CD14-positive monocyte (primary cell): ENCODE data around the gene RPTOR. TPM values are rescaled to one million over a fixed set of nuclear protein-coding genes. Genes with fewer than 3 reads are reported as not detected.

Experiments
- DNase-seq, 3 donors: peaks; one replicate each; pipeline ENCODE4 v3.0.0-alpha.2; 2011 to 2022
- H2AFZ ChIP-seq: 2 replicates; pipeline ENCODE4 v1.6.0; 2012; ENCODE audit warnings: mild to moderate bottlenecking, low read depth, low read length, inconsistent platforms; ENCODE audit not compliant: insufficient read depth, poor library complexity, severe bottlenecking
- H3K27ac ChIP-seq, 2 donors: 1 replicate in 1 of 2; 2 replicates in 1 of 2; pipeline ENCODE4 v1.5.1; 2012 to 2013; ENCODE audit warnings: low read length in 2 of 2, control low read depth in 1 of 2, inconsistent platforms in 1 of 2, low read depth in 1 of 2, mild to moderate bottlenecking in 1 of 2
- H3K27me3 ChIP-seq, 2 donors: one replicate each; pipeline versions ENCODE4 v1.6.0 to v1.6.1; 2011 to 2013; ENCODE audit warnings: low read length in 2 of 2; ENCODE audit not compliant: control insufficient read depth in 2 of 2, insufficient read depth in 2 of 2
- H3K36me3 ChIP-seq, 2 donors: replicated peaks in 1 of 2; 1 replicate in 1 of 2; 2 replicates in 1 of 2; pipeline versions ENCODE4 v1.5.1 to v1.6.1; 2012 to 2013; ENCODE audit warnings: low read length in 2 of 2, control low read depth in 1 of 2, inconsistent platforms in 1 of 2, mild to moderate bottlenecking in 1 of 2; ENCODE audit not compliant: insufficient read depth in 2 of 2, control insufficient read depth in 1 of 2
- H3K4me1 ChIP-seq, 2 donors: 1 replicate in 1 of 2; 2 replicates in 1 of 2; pipeline versions ENCODE4 v1.5.1 to v1.6.1; 2012 to 2013; ENCODE audit warnings: low read length in 2 of 2, control low read depth in 1 of 2, inconsistent platforms in 1 of 2, mild to moderate bottlenecking in 1 of 2, moderate library complexity in 1 of 2; ENCODE audit not compliant: insufficient read depth in 2 of 2, control insufficient read depth in 1 of 2
- H3K4me2 ChIP-seq: replicated peaks from 2 replicates; pipeline ENCODE3; 2012; ENCODE audit warnings: low read length, moderate library complexity, mild to moderate bottlenecking; ENCODE audit not compliant: poor library complexity, severe bottlenecking; ENCODE audit errors: extremely low read depth
- H3K4me3 ChIP-seq, 3 experiments: fragments of 200-600 bp in 1 of 3; sonication (generic) in 1 of 3; replicated peaks in 1 of 3; 1 replicate in 2 of 3; 2 replicates in 1 of 3; pipeline ENCODE4 v1.5.1; 2011 to 2013; ENCODE audit warnings: low read length in 3 of 3, mild to moderate bottlenecking in 3 of 3, control low read depth in 2 of 3, low read depth in 2 of 3, inconsistent platforms in 1 of 3, moderate library complexity in 1 of 3
- H3K79me2 ChIP-seq: 2 replicates; pipeline ENCODE4 v1.6.0; 2012; ENCODE audit warnings: mild to moderate bottlenecking, control low read depth, inconsistent platforms, low read length, moderate library complexity; ENCODE audit not compliant: insufficient read depth
- H3K9ac ChIP-seq: 2 replicates; pipeline ENCODE4 v1.6.0; 2017; ENCODE audit warnings: low read length, mild to moderate bottlenecking; ENCODE audit not compliant: insufficient read depth, poor library complexity, severe bottlenecking
- H3K9me3 ChIP-seq, 2 donors: replicated peaks in 1 of 2; 1 replicate in 1 of 2; 2 replicates in 1 of 2; pipeline versions ENCODE4 v1.5.1 to v1.6.1; 2012 to 2013; ENCODE audit warnings: low read length in 2 of 2, control low read depth in 1 of 2; ENCODE audit not compliant: control insufficient read depth in 1 of 2, insufficient read depth in 1 of 2
- H4K20me1 ChIP-seq: 2 replicates; pipeline ENCODE4 v1.6.0; 2012; ENCODE audit warnings: mild to moderate bottlenecking, low read length, control low read depth, moderate library complexity; ENCODE audit not compliant: insufficient read depth
- H3K27ac Mint-ChIP-seq, 7 donors: one replicate each; pipeline ENCODE4 v1.8.0; 2020; ENCODE audit warnings: mild to moderate bottlenecking in 7 of 7, mixed read lengths in 7 of 7, moderate library complexity in 6 of 7, inconsistent platforms in 2 of 7
- H3K27me3 Mint-ChIP-seq, 3 donors: one replicate each; pipeline ENCODE4 v1.8.0; 2021 to 2022; ENCODE audit warnings: low read depth in 3 of 3, mild to moderate bottlenecking in 3 of 3, mixed read lengths in 3 of 3, moderate library complexity in 3 of 3, inconsistent platforms in 1 of 3
- H3K36me3 Mint-ChIP-seq, 2 donors: one replicate each; pipeline ENCODE4 v1.8.0; 2020; ENCODE audit warnings: mixed read lengths in 2 of 2, inconsistent platforms in 1 of 2, mild to moderate bottlenecking in 1 of 2
- H3K4me1 Mint-ChIP-seq: one replicate; pipeline ENCODE4 v1.8.0; 2020; ENCODE audit warnings: mild to moderate bottlenecking, mixed read lengths
- H3K4me3 Mint-ChIP-seq, 2 donors: one replicate each; pipeline ENCODE4 v1.8.0; 2020; ENCODE audit warnings: mild to moderate bottlenecking in 2 of 2, mixed read lengths in 2 of 2, moderate library complexity in 1 of 2
- H3K9me3 Mint-ChIP-seq, 7 donors: one replicate each; pipeline ENCODE4 v1.8.0; 2020 to 2022; ENCODE audit warnings: mixed read lengths in 7 of 7, mild to moderate bottlenecking in 6 of 7, moderate library complexity in 6 of 7, inconsistent platforms in 2 of 7
- WGBS: methylation state at CpG from one replicate; pipeline ENCODE4 v1.1.5; 2013; ENCODE audit warnings: missing lambda C conversion rate; ENCODE audit not compliant: insufficient coverage; 5-methylcytosine and 5-hydroxymethylcytosine counted together
- intact Hi-C, 2 donors: fragments of 100-400 bp; cut with micrococcal nuclease; formaldehyde crosslinking; loops; one replicate each; pipeline versions ENCODE4 v1.15.0 to v1.15.1; 2023
- polyA plus RNA-seq, 3 donors: library from polyadenylated mRNA; depleted of rRNA in 1 of 3; unstranded in 2 of 3; stranded (reverse) in 1 of 3; fragments of 300-500 nt in 2 of 3; fragments of >200 nt in 1 of 3; fragmentation: Illumina TruSeq in 2 of 3; gene quantifications; 1 replicate in 2 of 3; 2 replicates in 1 of 3; pipeline ENCODE4 v1.2.3, GENCODE V29; 2012 to 2021
- TF ChIP-seq, protein P1 (sequence below): fragments of 200-600 bp; IDR thresholded peaks from one replicate; pipeline ENCODE4 v1.8.0; 2022; ENCODE audit warnings: antibody characterized with exemption, mild to moderate bottlenecking

Gene RPTOR
- polyA plus RNA-seq, 3 donors = 1.1 to 8.7 (median 2.6) TPM

DNA sequence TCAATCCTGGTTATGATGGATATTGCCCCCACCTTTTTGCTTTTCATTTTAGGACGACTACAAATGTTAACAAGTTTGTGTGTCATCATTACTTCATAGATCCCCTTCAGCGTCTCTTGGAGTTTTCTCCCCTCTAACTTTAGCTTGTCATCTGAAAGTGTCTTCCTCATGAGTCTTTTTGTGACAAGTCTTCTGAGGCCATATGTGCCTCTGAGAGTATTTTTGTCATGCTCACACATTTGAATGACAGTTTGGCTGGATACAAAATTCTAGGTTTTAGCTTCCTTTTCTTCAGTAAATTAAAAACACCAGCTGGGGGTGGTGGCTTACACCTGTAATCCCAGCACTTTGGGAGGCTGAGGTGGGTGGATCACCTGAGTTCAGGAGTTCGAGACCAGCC is 243.2 kb downstream of the RPTOR start:
- intact Hi-C loops = loop anchor here in 1 of 2 donors (10.0 kb wide), 1 partner anchor 63 kb away; no protein-coding TSS in a partner anchor
- Mint-ChIP-seq H3K4me1 (peaks cover 3% of the 10 kb centered on the region), H3K27me3 (peaks cover 0 to 2% (median 0%) of the 10 kb centered on the region in 3 donors), H3K4me3 (no peak overlapping the region), H3K9me3 (no peaks in the 10 kb centered on the region), H3K27ac (no peak overlapping the region), H3K36me3 (peaks cover 10 to 26% of the 10 kb centered on the region in 2 donors)
- Histone ChIP-seq H3K9me3 (no peaks in the 10 kb centered on the region), H3K4me3 (no peak overlapping the region), H3K27me3 (no peaks in the 10 kb centered on the region), H3K36me3 (peaks cover 8 to 10% of the 10 kb centered on the region in 2 donors), H3K27ac (no peak overlapping the region), H3K79me2 (no peaks in the 10 kb centered on the region), H3K9ac (no peak overlapping the region), H2AFZ (no peak overlapping the region), H3K4me2 (no peak overlapping the region), H3K4me1 (peaks cover 0 to 5% of the 10 kb centered on the region in 2 donors), H4K20me1 (peaks cover 3% of the 10 kb centered on the region)
- WGBS = no CpG with 5 or more reads among the region's 3 CpGs
- TF ChIP-seq, protein P1, sequence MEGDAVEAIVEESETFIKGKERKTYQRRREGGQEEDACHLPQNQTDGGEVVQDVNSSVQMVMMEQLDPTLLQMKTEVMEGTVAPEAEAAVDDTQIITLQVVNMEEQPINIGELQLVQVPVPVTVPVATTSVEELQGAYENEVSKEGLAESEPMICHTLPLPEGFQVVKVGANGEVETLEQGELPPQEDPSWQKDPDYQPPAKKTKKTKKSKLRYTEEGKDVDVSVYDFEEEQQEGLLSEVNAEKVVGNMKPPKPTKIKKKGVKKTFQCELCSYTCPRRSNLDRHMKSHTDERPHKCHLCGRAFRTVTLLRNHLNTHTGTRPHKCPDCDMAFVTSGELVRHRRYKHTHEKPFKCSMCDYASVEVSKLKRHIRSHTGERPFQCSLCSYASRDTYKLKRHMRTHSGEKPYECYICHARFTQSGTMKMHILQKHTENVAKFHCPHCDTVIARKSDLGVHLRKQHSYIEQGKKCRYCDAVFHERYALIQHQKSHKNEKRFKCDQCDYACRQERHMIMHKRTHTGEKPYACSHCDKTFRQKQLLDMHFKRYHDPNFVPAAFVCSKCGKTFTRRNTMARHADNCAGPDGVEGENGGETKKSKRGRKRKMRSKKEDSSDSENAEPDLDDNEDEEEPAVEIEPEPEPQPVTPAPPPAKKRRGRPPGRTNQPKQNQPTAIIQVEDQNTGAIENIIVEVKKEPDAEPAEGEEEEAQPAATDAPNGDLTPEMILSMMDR = no peak
- DNase-seq = no peak

DNA sequence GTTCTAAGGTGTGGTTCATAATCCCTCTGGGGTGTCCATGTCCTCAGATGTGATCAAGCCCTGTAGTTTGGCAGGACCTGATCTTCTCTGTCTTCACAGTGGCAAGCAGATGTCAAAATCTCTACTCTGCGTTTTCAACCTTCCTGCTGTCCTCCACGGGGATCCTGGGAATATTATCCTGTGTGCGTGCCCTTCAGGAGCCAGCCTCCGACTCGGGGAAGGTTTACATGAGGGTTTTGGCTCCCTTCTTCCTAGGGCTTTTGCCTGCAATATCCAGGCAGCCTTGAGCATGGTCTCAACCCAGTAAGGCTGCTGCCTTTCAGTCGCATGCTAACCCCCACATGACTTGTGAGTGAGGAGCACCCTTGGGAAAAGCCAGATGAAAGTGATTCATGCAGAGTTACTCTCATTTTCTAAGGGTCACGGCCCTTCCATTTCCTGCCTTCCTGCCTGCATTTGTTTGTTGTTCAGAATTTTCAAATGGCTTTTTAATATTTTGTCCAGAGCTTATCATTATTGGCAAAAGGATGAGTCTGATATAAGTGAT is 244.8 kb downstream of the RPTOR start:
- H3K36me3 ChIP-seq = peaks cover 15 to 22% of the 10 kb centered on the region in 2 donors
- Mint-ChIP-seq H3K27me3 (peaks cover 0 to 3% (median 2%) of the 10 kb centered on the region in 3 donors), H3K4me1 (no peaks in the 10 kb centered on the region), H3K27ac (peak overlapping the region in 1 of 7 donors; percentile 35), H3K9me3 (peaks cover 0 to 1% (median 0%) of the 10 kb centered on the region in 7 donors), H3K36me3 (peaks cover 21 to 36% of the 10 kb centered on the region in 2 donors), H3K4me3 (no peak overlapping the region)
- H3K9ac ChIP-seq = no peak overlapping the region
- no peaks in the 10 kb centered on the region for H3K27me3 ChIP-seq
- H3K27ac ChIP-seq = no peak overlapping the region
- intact Hi-C loops = loop anchor here in 1 of 2 donors (10.0 kb wide), 1 partner anchor 65 kb away; no protein-coding TSS in a partner anchor
- peaks cover 3% of the 10 kb centered on the region for H4K20me1 ChIP-seq
- no peaks in the 10 kb centered on the region for H3K79me2 ChIP-seq
- TF ChIP-seq, protein P1 = no peak
- no peaks in the 10 kb centered on the region for H3K9me3 ChIP-seq
- H3K4me1 ChIP-seq = no peaks in the 10 kb centered on the region
- H3K4me2 ChIP-seq = no peak overlapping the region
- H3K4me3 ChIP-seq = no peak overlapping the region
- peak in 1 of 3 donors; percentile 37 for DNase-seq
- no peak overlapping the region for H2AFZ ChIP-seq
- WGBS = 95% methylated on average over 5 of the region's 7 CpGs
